Stimulated activated CD8-positive, alpha-beta memory T cell treated with anti-CD3 and anti-CD28 coated beads, Interleukin-2, amount 100 ng/mL, for 48 hours (primary cell): Measurements from ENCODE around the gene ZBTB1.

Experiments
- DNase-seq, 2 donors: peaks; one replicate each; pipeline ENCODE4 v3.0.0-alpha.2; 2020; ENCODE audit warnings: low read depth in 2 of 2

The ZBTB1 gene

GRCh38 chr14:64572386-64573104 is 68.0 kb downstream of the ZBTB1 start:
- DNase-seq: no peak

DNA sequence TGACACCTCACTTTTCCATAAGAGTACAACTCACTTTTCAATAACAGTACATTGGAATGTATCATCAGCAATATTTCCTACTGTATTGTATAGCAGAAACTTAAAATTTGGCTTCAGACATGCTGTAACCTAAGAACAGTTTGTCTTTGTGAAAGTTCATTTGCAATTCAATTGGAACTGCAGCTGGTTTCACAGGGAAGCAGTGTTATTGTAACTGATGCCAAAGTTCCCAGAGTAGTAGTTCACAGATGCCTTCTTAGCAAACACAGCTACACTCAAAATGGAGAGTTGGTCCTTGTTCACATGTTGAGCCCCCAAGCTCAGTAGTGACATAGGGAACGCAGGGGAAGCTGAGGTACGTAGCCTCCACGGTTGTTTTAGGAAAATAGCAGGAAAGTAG is 68.5 kb downstream of the ZBTB1 start:
- DNase-seq: no peak
